Measurements from ENCODE around the gene SMAD5. TPM values are rescaled to one million over a fixed set of nuclear protein-coding genes. Genes with fewer than 3 reads are reported as not detected.

Gene SMAD5
- polyA plus RNA-seq, 2 donors: 5.0 to 6.9 TPM

- Histone ChIP-seq H3K9me3 (ENCODE audit: control insufficient read depth in 2 of 2, insufficient read depth in 1 of 2, low read depth in 1 of 2, low read length in 1 of 2) (no peaks in the 10 kb centered on the region), H3K4me1 (ENCODE audit: control insufficient read depth in 2 of 2, insufficient read depth in 2 of 2, low read length in 1 of 2) (no peaks in the 10 kb centered on the region), H3K27me3 (ENCODE audit: control insufficient read depth in 1 of 2, insufficient read depth in 2 of 2, low read length in 2 of 2) (no peaks in the 10 kb centered on the region), H3K4me3 (ENCODE audit: low read depth in 1 of 2, low read length in 2 of 2) (no peak overlapping the region), H3K27ac (ENCODE audit: low read depth in 2 of 2, low read length in 1 of 2) (no peak overlapping the region), H3K36me3 (ENCODE audit: control insufficient read depth in 2 of 2, insufficient read depth in 2 of 2, low read length in 1 of 2) (no peaks in the 10 kb centered on the region)
- 93 to 94% methylated on average over 7 of the region's 7 CpGs for WGBS, 2 donors
These were observed 66.8 kb downstream of the SMAD5 start for GRCh38 chr5:136199408-136199807.

DNA sequence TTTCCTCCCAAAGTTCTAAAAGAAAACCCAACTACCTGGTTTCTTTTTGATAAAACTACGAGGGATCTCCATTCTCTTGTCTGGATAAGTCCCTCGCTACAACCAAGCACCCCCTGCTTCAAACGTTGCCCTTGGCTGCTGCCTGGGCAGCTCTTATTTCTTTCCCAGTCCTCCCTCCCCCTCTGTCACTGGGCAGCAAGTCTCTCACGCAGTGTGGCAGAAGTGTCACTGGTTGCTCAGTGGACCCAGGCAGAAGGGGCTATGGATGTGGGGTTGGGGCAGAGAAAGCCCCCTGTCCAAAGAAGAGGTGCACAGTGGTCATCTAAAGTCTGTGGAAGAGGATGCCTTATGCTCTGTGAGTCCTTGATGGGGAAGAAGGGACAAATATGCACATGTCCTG is 67.5 kb downstream of the SMAD5 start:
- Histone ChIP-seq H3K36me3 (ENCODE audit: control insufficient read depth in 2 of 2, insufficient read depth in 2 of 2, low read length in 1 of 2) (no peaks in the 10 kb centered on the region), H3K9me3 (ENCODE audit: control insufficient read depth in 2 of 2, insufficient read depth in 1 of 2, low read depth in 1 of 2, low read length in 1 of 2) (no peaks in the 10 kb centered on the region), H3K4me3 (ENCODE audit: low read depth in 1 of 2, low read length in 2 of 2) (no peak overlapping the region), H3K4me1 (ENCODE audit: control insufficient read depth in 2 of 2, insufficient read depth in 2 of 2, low read length in 1 of 2) (no peaks in the 10 kb centered on the region), H3K27me3 (ENCODE audit: control insufficient read depth in 1 of 2, insufficient read depth in 2 of 2, low read length in 2 of 2) (no peaks in the 10 kb centered on the region), H3K27ac (ENCODE audit: low read depth in 2 of 2, low read length in 1 of 2) (no peak overlapping the region)
- WGBS, 2 donors: 71% methylated on average over 4 of the region's 4 CpGs

GRCh38 chr5:136200761-136201160 is 68.1 kb downstream of the SMAD5 start:
- WGBS, 2 donors: 69 to 72% methylated on average over 3 of the region's 3 CpGs
- H3K27me3 ChIP-seq (ENCODE audit: control insufficient read depth in 1 of 2, insufficient read depth in 2 of 2, low read length in 2 of 2): no peaks in the 10 kb centered on the region

DNA sequence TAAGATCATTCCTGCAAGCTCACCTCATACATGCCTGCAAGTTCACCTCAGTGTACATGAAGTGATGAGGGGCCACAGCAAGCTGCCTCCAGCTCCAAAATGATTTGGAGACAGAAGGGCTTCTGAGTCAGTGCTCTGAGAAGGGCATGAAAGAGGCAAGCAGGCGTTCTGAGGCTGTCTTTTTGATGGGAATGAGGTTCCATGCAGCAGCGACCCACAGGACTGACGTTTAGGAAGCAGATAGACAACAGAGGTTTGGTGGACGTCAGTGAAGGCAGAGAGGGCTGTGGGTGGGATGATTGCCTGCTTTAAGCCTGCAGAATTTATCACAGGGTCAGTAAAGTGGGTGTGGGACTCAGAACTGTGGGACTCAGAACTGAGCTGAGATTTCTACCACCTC is 69.2 kb downstream of the SMAD5 start:
- Histone ChIP-seq H3K4me1 (ENCODE audit: control insufficient read depth in 2 of 2, insufficient read depth in 2 of 2, low read length in 1 of 2) (no peaks in the 10 kb centered on the region), H3K9me3 (ENCODE audit: control insufficient read depth in 2 of 2, insufficient read depth in 1 of 2, low read depth in 1 of 2, low read length in 1 of 2) (no peaks in the 10 kb centered on the region), H3K27me3 (ENCODE audit: control insufficient read depth in 1 of 2, insufficient read depth in 2 of 2, low read length in 2 of 2) (no peaks in the 10 kb centered on the region), H3K36me3 (ENCODE audit: control insufficient read depth in 2 of 2, insufficient read depth in 2 of 2, low read length in 1 of 2) (no peaks in the 10 kb centered on the region), H3K4me3 (ENCODE audit: low read depth in 1 of 2, low read length in 2 of 2) (no peak overlapping the region), H3K27ac (ENCODE audit: low read depth in 2 of 2, low read length in 1 of 2) (no peak overlapping the region)
- 64 to 78% methylated on average over 4 of the region's 4 CpGs for WGBS, 2 donors

More at GRCh38 chr5:136200761-136201160, 68.1 kb downstream of the SMAD5 start:
- H3K4me1 ChIP-seq (ENCODE audit: control insufficient read depth in 2 of 2, insufficient read depth in 2 of 2, low read length in 1 of 2): no peaks in the 10 kb centered on the region
- H3K27ac ChIP-seq (ENCODE audit: low read depth in 2 of 2, low read length in 1 of 2): no peak overlapping the region
- no peak overlapping the region for H3K4me3 ChIP-seq (ENCODE audit: low read depth in 1 of 2, low read length in 2 of 2)
- H3K36me3 ChIP-seq (ENCODE audit: control insufficient read depth in 2 of 2, insufficient read depth in 2 of 2, low read length in 1 of 2): no peaks in the 10 kb centered on the region
- H3K9me3 ChIP-seq (ENCODE audit: control insufficient read depth in 2 of 2, insufficient read depth in 1 of 2, low read depth in 1 of 2, low read length in 1 of 2): no peaks in the 10 kb centered on the region

GRCh38 chr5:136202469-136203205 is 70.0 kb downstream of the SMAD5 start:
- Histone ChIP-seq H3K4me3 (ENCODE audit: low read depth in 1 of 2, low read length in 2 of 2) (no peak overlapping the region), H3K27me3 (ENCODE audit: control insufficient read depth in 1 of 2, insufficient read depth in 2 of 2, low read length in 2 of 2) (no peaks in the 10 kb centered on the region)
- 38 to 44% methylated on average over 13 of the region's 13 CpGs for WGBS, 2 donors

GRCh38 chr5:136203303-136203922 is 70.8 kb downstream of the SMAD5 start:
- H3K4me3 ChIP-seq (ENCODE audit: low read depth in 1 of 2, low read length in 2 of 2): no peak overlapping the region
- no peaks in the 10 kb centered on the region for H3K9me3 ChIP-seq (ENCODE audit: control insufficient read depth in 2 of 2, insufficient read depth in 1 of 2, low read depth in 1 of 2, low read length in 1 of 2)
- no peaks in the 10 kb centered on the region for H3K36me3 ChIP-seq (ENCODE audit: control insufficient read depth in 2 of 2, insufficient read depth in 2 of 2, low read length in 1 of 2)
- 87 to 92% methylated on average over 6 of the region's 6 CpGs for WGBS, 2 donors
- H3K27ac ChIP-seq (ENCODE audit: low read depth in 2 of 2, low read length in 1 of 2): no peak overlapping the region
- no peaks in the 10 kb centered on the region for H3K27me3 ChIP-seq (ENCODE audit: control insufficient read depth in 1 of 2, insufficient read depth in 2 of 2, low read length in 2 of 2)
- H3K4me1 ChIP-seq (ENCODE audit: control insufficient read depth in 2 of 2, insufficient read depth in 2 of 2, low read length in 1 of 2): no peaks in the 10 kb centered on the region

More at GRCh38 chr5:136202469-136203205, 70.0 kb downstream of the SMAD5 start:
- Histone ChIP-seq H3K27ac (ENCODE audit: low read depth in 2 of 2, low read length in 1 of 2) (no peak overlapping the region), H3K9me3 (ENCODE audit: control insufficient read depth in 2 of 2, insufficient read depth in 1 of 2, low read depth in 1 of 2, low read length in 1 of 2) (no peaks in the 10 kb centered on the region), H3K4me1 (ENCODE audit: control insufficient read depth in 2 of 2, insufficient read depth in 2 of 2, low read length in 1 of 2) (no peaks in the 10 kb centered on the region), H3K36me3 (ENCODE audit: control insufficient read depth in 2 of 2, insufficient read depth in 2 of 2, low read length in 1 of 2) (no peaks in the 10 kb centered on the region)

DNA sequence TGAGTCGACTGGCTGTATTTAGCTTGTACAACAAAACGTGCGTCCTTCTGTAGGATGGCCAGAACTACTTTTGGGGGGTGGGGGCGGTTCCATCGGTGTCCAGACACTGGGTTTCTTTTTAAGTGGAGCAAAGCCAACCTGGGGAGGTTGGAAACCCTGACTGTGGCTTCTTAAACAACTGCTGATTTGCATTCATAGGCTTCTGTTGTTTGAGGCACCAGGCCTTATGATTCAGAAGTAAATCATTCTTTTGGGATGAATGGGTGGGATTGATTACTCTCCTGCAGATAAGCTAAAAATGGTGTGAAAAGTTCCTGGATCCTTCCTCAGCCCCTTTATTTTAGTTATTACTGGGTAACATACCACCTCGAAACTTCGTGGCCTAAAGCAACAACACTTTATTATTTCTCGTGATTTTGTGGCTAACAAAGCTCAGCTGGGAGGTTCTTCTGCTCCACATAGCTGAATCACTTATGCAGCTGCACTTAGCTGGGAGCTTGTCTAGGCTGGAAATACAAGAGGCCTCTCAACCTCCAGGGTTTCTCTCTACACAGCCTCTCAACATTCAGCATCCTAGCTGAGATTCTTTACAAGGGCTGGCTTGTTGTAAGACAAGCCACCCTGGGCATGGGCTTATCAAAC is 72.5 kb downstream of the SMAD5 start:
- H3K4me3 ChIP-seq (ENCODE audit: low read depth in 1 of 2, low read length in 2 of 2): no peak overlapping the region
- no peaks in the 10 kb centered on the region for H3K27me3 ChIP-seq (ENCODE audit: control insufficient read depth in 1 of 2, insufficient read depth in 2 of 2, low read length in 2 of 2)
- 89 to 92% methylated on average over 8 of the region's 8 CpGs for WGBS, 2 donors
- H3K27ac ChIP-seq (ENCODE audit: low read depth in 2 of 2, low read length in 1 of 2): no peak overlapping the region
- H3K9me3 ChIP-seq (ENCODE audit: control insufficient read depth in 2 of 2, insufficient read depth in 1 of 2, low read depth in 1 of 2, low read length in 1 of 2): no peaks in the 10 kb centered on the region
- H3K36me3 ChIP-seq (ENCODE audit: control insufficient read depth in 2 of 2, insufficient read depth in 2 of 2, low read length in 1 of 2): no peaks in the 10 kb centered on the region
- H3K4me1 ChIP-seq (ENCODE audit: control insufficient read depth in 2 of 2, insufficient read depth in 2 of 2, low read length in 1 of 2): no peaks in the 10 kb centered on the region

- no peaks in the 10 kb centered on the region for H3K4me1 ChIP-seq (ENCODE audit: control insufficient read depth in 2 of 2, insufficient read depth in 2 of 2, low read length in 1 of 2)
- no peak overlapping the region for H3K4me3 ChIP-seq (ENCODE audit: low read depth in 1 of 2, low read length in 2 of 2)
- H3K27ac ChIP-seq (ENCODE audit: low read depth in 2 of 2, low read length in 1 of 2): no peak overlapping the region
- H3K27me3 ChIP-seq (ENCODE audit: control insufficient read depth in 1 of 2, insufficient read depth in 2 of 2, low read length in 2 of 2): no peaks in the 10 kb centered on the region
- WGBS, 2 donors: 81 to 82% methylated on average over 4 of the region's 4 CpGs
- no peaks in the 10 kb centered on the region for H3K36me3 ChIP-seq (ENCODE audit: control insufficient read depth in 2 of 2, insufficient read depth in 2 of 2, low read length in 1 of 2)
- H3K9me3 ChIP-seq (ENCODE audit: control insufficient read depth in 2 of 2, insufficient read depth in 1 of 2, low read depth in 1 of 2, low read length in 1 of 2): no peaks in the 10 kb centered on the region
These were observed 73.3 kb downstream of the SMAD5 start for GRCh38 chr5:136205941-136206340.

GRCh38 chr5:136206361-136206760 is 73.7 kb downstream of the SMAD5 start:
- Histone ChIP-seq H3K4me1 (ENCODE audit: control insufficient read depth in 2 of 2, insufficient read depth in 2 of 2, low read length in 1 of 2) (no peaks in the 10 kb centered on the region), H3K9me3 (ENCODE audit: control insufficient read depth in 2 of 2, insufficient read depth in 1 of 2, low read depth in 1 of 2, low read length in 1 of 2) (no peaks in the 10 kb centered on the region), H3K36me3 (ENCODE audit: control insufficient read depth in 2 of 2, insufficient read depth in 2 of 2, low read length in 1 of 2) (no peaks in the 10 kb centered on the region), H3K27ac (ENCODE audit: low read depth in 2 of 2, low read length in 1 of 2) (no peak overlapping the region), H3K27me3 (ENCODE audit: control insufficient read depth in 1 of 2, insufficient read depth in 2 of 2, low read length in 2 of 2) (no peaks in the 10 kb centered on the region), H3K4me3 (ENCODE audit: low read depth in 1 of 2, low read length in 2 of 2) (no peak overlapping the region)
- WGBS, 2 donors: 73 to 76% methylated on average over 5 of the region's 5 CpGs
